Lung (tissue), 12 donors: ENCODE results near the gene CALML6. TPM values are rescaled to one million over a fixed set of nuclear protein-coding genes. Genes with fewer than 3 reads are reported as not detected.

ENCODE experiments used
- ATAC-seq: fragments of 200-7000 bp; cut with Tn5 transposase; one replicate; pipeline ENCODE4 v1.9.1; 2020; ENCODE audit warnings: moderate number of reproducible peaks; ENCODE audit not compliant: insufficient read depth, low FRiP score
- DNase-seq, 3 donors: peaks; one replicate each; pipeline ENCODE4 v3.0.0-alpha.2; 2013 to 2017
- H3K27ac ChIP-seq, 2 donors: one replicate each; pipeline ENCODE4 v1.5.1; 2013; ENCODE audit warnings: mild to moderate bottlenecking in 2 of 2, moderate library complexity in 2 of 2, control low read depth in 1 of 2, inconsistent platforms in 1 of 2, low read depth in 1 of 2, low read length in 1 of 2
- H3K27me3 ChIP-seq, 3 donors: one replicate each; pipeline ENCODE4 v1.5.1; 2013; ENCODE audit warnings: low read length in 2 of 3; ENCODE audit not compliant: control insufficient read depth in 3 of 3, insufficient read depth in 3 of 3
- H3K36me3 ChIP-seq, 4 donors: one replicate each; pipeline ENCODE4 v1.5.1; 2013; ENCODE audit warnings: low read length in 4 of 4, mild to moderate bottlenecking in 1 of 4, moderate library complexity in 1 of 4; ENCODE audit not compliant: control insufficient read depth in 4 of 4, insufficient read depth in 4 of 4
- H3K4me1 ChIP-seq, 5 donors: one replicate each; pipeline ENCODE4 v1.5.1; 2013; ENCODE audit warnings: low read length in 5 of 5, mild to moderate bottlenecking in 2 of 5, moderate library complexity in 1 of 5; ENCODE audit not compliant: control insufficient read depth in 5 of 5, insufficient read depth in 5 of 5
- H3K4me3 ChIP-seq: one replicate; pipeline ENCODE4 v1.5.1; 2013; ENCODE audit warnings: mild to moderate bottlenecking, control low read depth, moderate library complexity
- H3K9ac ChIP-seq, 2 donors: one replicate each; pipeline ENCODE4 v1.5.1; 2013; ENCODE audit warnings: low read length in 2 of 2, control low read depth in 1 of 2; ENCODE audit not compliant: insufficient read depth in 1 of 2
- H3K9me3 ChIP-seq, 4 donors: one replicate each; pipeline ENCODE4 v1.5.1; 2013; ENCODE audit warnings: low read length in 3 of 4, mild to moderate bottlenecking in 1 of 4, moderate library complexity in 1 of 4; ENCODE audit not compliant: control insufficient read depth in 4 of 4, insufficient read depth in 3 of 4
- CTCF ChIP-seq: IDR thresholded peaks from 2 replicates; pipeline ENCODE4 v1.5.1; 2012; ENCODE audit warnings: mild to moderate bottlenecking; ENCODE audit errors: control extremely low read depth, extremely low read depth
- WGBS, 2 donors: extraction: QIAGEN DNeasy Blood & Tissue Kit; methylation state at CpG; one replicate each; pipeline ENCODE4 v1.1.7; 2013; 5-methylcytosine and 5-hydroxymethylcytosine counted together
- polyA plus RNA-seq, 2 donors: library from polyadenylated mRNA; stranded (reverse); fragments of 200-250 nt; gene quantifications; one replicate each; pipeline ENCODE4 v1.2.1, GENCODE V29; 2013
- total RNA-seq, 2 donors: library from RNA; depleted of rRNA in 1 of 2; stranded (reverse); fragments of >200 nt in 1 of 2; gene quantifications; one replicate each; pipeline ENCODE4 v1.2.1, GENCODE V29; 2014 to 2021
- donor health status: control.
- donor health status: control.
- donor health status: Bipolar disorder and iron deficiency.
- donor health status: healthy.
- donor health status: DM: yes; HTN: yes; CAD: no.

CALML6 gene
- total and polyA plus RNA-seq, 4 donors, result 0.11 to 0.55 (median 0.34) TPM

GRCh38 chr1:1876335-1876930 is 38.6 kb upstream of the CALML6 start:
- Histone ChIP-seq H3K4me1 (peaks cover 6 to 44% (median 13%) of the 10 kb centered on the region in 5 donors), H3K36me3 (peaks cover 0 to 21% (median 5%) of the 10 kb centered on the region in 4 donors), H3K9me3 (no peaks in the 10 kb centered on the region), H3K27ac (no peak overlapping the region), H3K9ac (no peak overlapping the region), H3K4me3 (no peak overlapping the region), H3K27me3 (no peaks in the 10 kb centered on the region)
- 77 to 81% methylated on average over 11 of the region's 11 CpGs for WGBS, 2 donors
- no peak for ATAC-seq
- no peak for TF ChIP-seq CTCF
- no peak for DNase-seq

- Histone ChIP-seq H3K4me1 (peaks cover 5 to 40% (median 6%) of the 10 kb centered on the region in 5 donors), H3K27me3 (no peaks in the 10 kb centered on the region), H3K9ac (no peak overlapping the region), H3K27ac (no peak overlapping the region), H3K9me3 (no peaks in the 10 kb centered on the region), H3K4me3 (no peak overlapping the region), H3K36me3 (peaks cover 0 to 17% (median 5%) of the 10 kb centered on the region in 4 donors)
- no peak for DNase-seq
- no peak for ATAC-seq
- TF ChIP-seq CTCF, result no peak
- 83 to 84% methylated on average over 5 of the region's 5 CpGs for WGBS, 2 donors
These were observed 37.1 kb upstream of the CALML6 start for GRCh38 chr1:1877865-1878436.

DNA sequence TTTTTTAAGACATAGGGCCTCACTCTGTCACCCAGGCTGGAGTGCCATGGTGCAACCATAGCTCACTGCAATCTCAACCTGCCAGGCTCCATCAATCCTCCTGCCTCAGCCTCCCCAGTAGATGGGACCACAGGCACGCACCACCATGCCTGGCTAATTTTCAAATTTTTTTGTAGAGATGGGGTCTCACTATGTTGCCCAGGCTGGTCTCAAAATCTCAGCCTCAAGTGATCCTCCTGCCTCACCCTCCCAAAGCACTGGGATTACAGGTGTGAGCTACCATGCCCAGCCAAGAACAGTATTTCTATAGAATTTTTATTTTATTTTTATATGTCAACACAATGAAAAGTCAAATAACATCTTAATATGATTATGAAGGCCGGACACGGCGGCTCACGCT is 35.1 kb upstream of the CALML6 start:
- Histone ChIP-seq H3K9me3 (no peaks in the 10 kb centered on the region), H3K4me1 (peaks cover 0 to 31% (median 6%) of the 10 kb centered on the region in 5 donors), H3K27me3 (no peaks in the 10 kb centered on the region), H3K9ac (no peak overlapping the region), H3K27ac (no peak overlapping the region), H3K4me3 (no peak overlapping the region), H3K36me3 (peaks cover 0 to 12% (median 4%) of the 10 kb centered on the region in 4 donors)
- TF ChIP-seq CTCF, result no peak
- WGBS, 2 donors, result 97% methylated on average over 5 of the region's 5 CpGs
- no peak for ATAC-seq
- DNase-seq, result no peak
